GM12891 (cell line): Measurements from ENCODE around the gene CFAP100.

Experiments used
- PAX5 ChIP-seq: IDR thresholded peaks from 2 replicates; pipeline ENCODE4 v1.6.1; 2011; ENCODE audit warnings: low read length, moderate library complexity, mild to moderate bottlenecking; ENCODE audit not compliant: insufficient read depth, severe bottlenecking
- POLR2A ChIP-seq: IDR thresholded peaks from 2 replicates; pipeline ENCODE4 v1.6.1; 2011; ENCODE audit warnings: low read depth, low read length, control low read depth
- POLR2AphosphoS5 ChIP-seq: IDR thresholded peaks from 2 replicates; pipeline ENCODE4 v1.6.1; 2011; ENCODE audit warnings: low read depth, low read length, control low read depth
- POU2F2 ChIP-seq: IDR thresholded peaks from 2 replicates; pipeline ENCODE4 v1.6.1; 2011; ENCODE audit warnings: low read depth, mild to moderate bottlenecking, control low read depth, low read length, moderate library complexity
- SPI1 ChIP-seq: IDR thresholded peaks from 2 replicates; pipeline ENCODE4 v1.6.1; 2011; ENCODE audit warnings: low read depth, low read length, control low read depth
- TAF1 ChIP-seq: IDR thresholded peaks from 2 replicates; pipeline ENCODE4 v1.6.1; 2011; ENCODE audit warnings: low read depth, low read length, control low read depth

DNA sequence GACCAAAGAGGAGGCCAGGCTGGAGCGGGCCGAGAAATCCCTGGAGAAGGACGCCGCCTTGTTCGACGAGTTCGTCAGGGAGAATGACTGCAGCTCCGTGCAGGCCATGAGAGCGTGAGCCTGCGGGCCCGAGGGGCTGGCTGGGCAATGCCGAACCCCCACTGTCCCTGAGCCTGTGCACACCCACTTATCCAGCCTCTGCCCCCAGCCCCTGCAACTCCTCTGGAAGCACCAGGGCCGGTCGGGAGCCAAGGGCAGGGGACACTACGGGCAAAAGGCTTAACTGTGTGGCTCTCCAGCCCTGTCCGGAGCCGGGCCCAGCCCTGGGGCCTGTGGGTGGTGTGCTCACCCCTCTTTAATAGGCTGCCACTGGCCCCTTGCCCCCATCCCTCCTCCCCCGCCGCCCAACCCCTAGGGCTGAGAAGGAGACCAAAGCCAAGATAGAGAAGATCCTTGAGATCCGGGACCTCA, 24.0 kb downstream of the CFAP100 start:
- TF ChIP-seq TAF1 (no peak), PAX5 (no peak), SPI1 (no peak), POLR2AphosphoS5 (no peak), POLR2A (no peak), POU2F2 (no peak)
